GM23338 (cell line): Measurements from ENCODE around the gene KRTAP5-3. TPM values are rescaled to one million over a fixed set of nuclear protein-coding genes. Genes with fewer than 3 reads are reported as not detected.
A peak's percentile ranks its signal among the peaks of the same experiment; 100 is the strongest.

Source experiments
- ATAC-seq: fragments of 200-7000 bp; cut with Tn5 transposase; 3 replicates; pipeline ENCODE4 v1.9.1; 2020
- DNase-seq: peaks from one replicate; pipeline ENCODE4 v3.0.0-alpha.2; 2015; ENCODE audit warnings: low spot score
- H2AFZ ChIP-seq: fragments of 200-600 bp; sonication (generic); 2 replicates; pipeline ENCODE4 v1.8.0; 2016; ENCODE audit warnings: antibody characterized with exemption, mild to moderate bottlenecking, moderate library complexity
- H3F3A ChIP-seq: fragments of 200-600 bp; sonication (generic); replicated peaks from 2 replicates; pipeline ENCODE4 v1.8.0; 2017; ENCODE audit warnings: antibody characterized with exemption, mixed run types, low read depth
- H3K27ac ChIP-seq: fragments of 200-600 bp; sonication (generic); 2 replicates; pipeline ENCODE4 v1.6.1; 2016; ENCODE audit warnings: low read depth
- H3K27me3 ChIP-seq: fragments of 200-600 bp; sonication (generic); 2 replicates; pipeline ENCODE4 v1.8.0; 2016; ENCODE audit warnings: mild to moderate bottlenecking, mixed run types, moderate library complexity; ENCODE audit not compliant: insufficient read depth
- H3K36me3 ChIP-seq: fragments of 200-600 bp; sonication (generic); 2 replicates; pipeline ENCODE4 v1.8.0; 2016; ENCODE audit warnings: mild to moderate bottlenecking; ENCODE audit not compliant: insufficient read depth
- H3K4me1 ChIP-seq: fragments of 200-600 bp; sonication (generic); 2 replicates; pipeline ENCODE4 v1.8.0; 2016; ENCODE audit warnings: mild to moderate bottlenecking, moderate library complexity; ENCODE audit not compliant: insufficient read depth
- H3K4me2 ChIP-seq: fragments of 200-600 bp; sonication (generic); 2 replicates; pipeline ENCODE4 v1.7.1; 2017; ENCODE audit warnings: mixed run types
- H3K4me3 ChIP-seq: fragments of 200-600 bp; sonication (generic); 2 replicates; pipeline ENCODE4 v1.6.1; 2016; ENCODE audit warnings: mixed run types
- H3K79me2 ChIP-seq: fragments of 200-600 bp; sonication (generic); replicated peaks from 2 replicates; pipeline ENCODE4 v1.8.0; 2017; ENCODE audit warnings: mild to moderate bottlenecking; ENCODE audit not compliant: insufficient read depth
- H3K9me2 ChIP-seq: fragments of 200-600 bp; sonication (generic); 2 replicates; pipeline ENCODE4 v1.8.0; 2017; ENCODE audit not compliant: insufficient read depth
- H4K20me1 ChIP-seq: fragments of 200-600 bp; sonication (generic); replicated peaks from 2 replicates; pipeline ENCODE4 v1.8.0; 2017; ENCODE audit warnings: mild to moderate bottlenecking; ENCODE audit not compliant: insufficient read depth
- H3K27ac Mint-ChIP-seq: 2 replicates; pipeline ENCODE4 v1.8.0; 2020; ENCODE audit warnings: inconsistent platforms, mild to moderate bottlenecking, moderate library complexity, mixed read lengths
- H3K27me3 Mint-ChIP-seq: 3 replicates; pipeline ENCODE4 v1.8.0; 2022; ENCODE audit warnings: low read depth, mild to moderate bottlenecking, moderate library complexity, mixed read lengths, inconsistent platforms; ENCODE audit not compliant: insufficient read depth, poor library complexity
- H3K36me3 Mint-ChIP-seq: 3 replicates; pipeline ENCODE4 v1.8.0; 2021; ENCODE audit warnings: low read depth, mild to moderate bottlenecking, inconsistent platforms, moderate library complexity, mixed read lengths
- H3K4me1 Mint-ChIP-seq: 3 replicates; pipeline ENCODE4 v1.8.0; 2020; ENCODE audit warnings: mild to moderate bottlenecking, inconsistent platforms, mixed read lengths
- H3K4me3 Mint-ChIP-seq: 3 replicates; pipeline ENCODE4 v1.8.0; 2021; ENCODE audit warnings: moderate library complexity, mild to moderate bottlenecking, inconsistent platforms, mixed read lengths
- H3K9me3 Mint-ChIP-seq: 3 replicates; pipeline ENCODE4 v1.8.0; 2020; ENCODE audit warnings: moderate library complexity, mild to moderate bottlenecking, inconsistent platforms, mixed read lengths
- CTCF ChIP-seq, 2 experiments: fragments of 200-600 bp in 1 of 2; sonication (generic) in 1 of 2; conservative IDR thresholded peaks; 2 replicates each; pipeline versions ENCODE4 v1.5.1 to v1.6.1; 2016 to 2017; ENCODE audit warnings: antibody characterized with exemption in 2 of 2, low read depth in 2 of 2, mild to moderate bottlenecking in 2 of 2, moderate library complexity in 1 of 2
- ETS1 ChIP-seq: IDR thresholded peaks from 2 replicates; pipeline ENCODE4 v1.6.1; 2016; ENCODE audit warnings: antibody characterized with exemption
- EZH2 ChIP-seq: fragments of 200-600 bp; sonication (generic); IDR thresholded peaks from one replicate; pipeline ENCODE4 v1.8.0; 2017; ENCODE audit warnings: antibody characterized with exemption, mild to moderate bottlenecking, low read depth; ENCODE audit not compliant: unreplicated experiment
- JUNB ChIP-seq: IDR thresholded peaks from one replicate; pipeline ENCODE4 v1.6.1; 2016; ENCODE audit warnings: antibody characterized with exemption; ENCODE audit not compliant: unreplicated experiment
- ZNF462 ChIP-seq: fragments of 250-450 bp; sonication (Bioruptor Pico); IDR thresholded peaks from 2 replicates; pipeline ENCODE4 v1.5.0; 2020; ENCODE audit warnings: mild to moderate bottlenecking, moderate library complexity
- polyA plus RNA-seq: library from polyadenylated mRNA; unstranded; fragments of >200 nt; fragmentation: Nextera tagmentation; extraction: Ambion mirVana; gene quantifications from 2 replicates; pipeline ENCODE4 v1.2.1, GENCODE V29; 2016
- total RNA-seq: library from RNA; depleted of rRNA; stranded (reverse); fragments of >200 nt; shearing (Covaris generic); gene quantifications from 2 replicates; pipeline ENCODE4 v1.2.3, GENCODE V29; 2014

The KRTAP5-3 gene
- total and polyA plus RNA-seq, 2 experiments from 2014 or later: not detected

GRCh38 chr11:1564535-1565172, 43.6 kb downstream of the KRTAP5-3 start (continued):
- no peak for TF ChIP-seq ZNF462 (CRISPR knock-in tag)

GRCh38 chr11:1563697-1564534, 44.3 kb downstream of the KRTAP5-3 start:
- Mint-ChIP-seq H3K9me3 (no peaks in the 10 kb centered on the region), H3K4me1 (peaks cover 21% of the 10 kb centered on the region; the same call in 2 of the 3 replicates)
- TF ChIP-seq EZH2: no peak
- TF ChIP-seq ETS1: no peak
- no peak for TF ChIP-seq JUNB
- no peak for TF ChIP-seq CTCF (conservative IDR thresholded peaks at IDR 0.05; ENCODE audit: low read depth in 2 of 2)

More at GRCh38 chr11:1563697-1564534, 44.3 kb downstream of the KRTAP5-3 start:
- H3K79me2 ChIP-seq: no peaks in the 10 kb centered on the region
- 0 out of 2 replicates have a peak, but pooled peaks cover 3% of the 10 kb centered on the region for H3K27me3 ChIP-seq
- no peak overlapping the region for H2AFZ ChIP-seq
- Mint-ChIP-seq H3K27ac (no peak overlapping the region), H3K36me3 (no peaks in the 10 kb centered on the region), H3K27me3 (peaks cover 25% of the 10 kb centered on the region), H3K4me3 (no peak overlapping the region)
- H3K36me3 ChIP-seq: no peaks in the 10 kb centered on the region
- no peaks in the 10 kb centered on the region for H4K20me1 ChIP-seq
- H3K9me2 ChIP-seq: no peaks in the 10 kb centered on the region
- no peaks in the 10 kb centered on the region for H3F3A ChIP-seq
- ATAC-seq: peak; percentile 1; the same call in 2 of the 3 replicates
- no peak for DNase-seq
- H3K4me3 ChIP-seq: no peak overlapping the region
- peak overlapping the region; percentile 55; the same call in 1 of the 2 replicates for H3K4me2 ChIP-seq
- H3K4me1 ChIP-seq: peaks cover 23% of the 10 kb centered on the region
- no peak overlapping the region for H3K27ac ChIP-seq
